ENCODE results near the gene ZDHHC11.

GRCh38 chr5:851076-851475 is 290 bp upstream of the ZDHHC11 start:
- TF ChIP-seq, protein P1, sequence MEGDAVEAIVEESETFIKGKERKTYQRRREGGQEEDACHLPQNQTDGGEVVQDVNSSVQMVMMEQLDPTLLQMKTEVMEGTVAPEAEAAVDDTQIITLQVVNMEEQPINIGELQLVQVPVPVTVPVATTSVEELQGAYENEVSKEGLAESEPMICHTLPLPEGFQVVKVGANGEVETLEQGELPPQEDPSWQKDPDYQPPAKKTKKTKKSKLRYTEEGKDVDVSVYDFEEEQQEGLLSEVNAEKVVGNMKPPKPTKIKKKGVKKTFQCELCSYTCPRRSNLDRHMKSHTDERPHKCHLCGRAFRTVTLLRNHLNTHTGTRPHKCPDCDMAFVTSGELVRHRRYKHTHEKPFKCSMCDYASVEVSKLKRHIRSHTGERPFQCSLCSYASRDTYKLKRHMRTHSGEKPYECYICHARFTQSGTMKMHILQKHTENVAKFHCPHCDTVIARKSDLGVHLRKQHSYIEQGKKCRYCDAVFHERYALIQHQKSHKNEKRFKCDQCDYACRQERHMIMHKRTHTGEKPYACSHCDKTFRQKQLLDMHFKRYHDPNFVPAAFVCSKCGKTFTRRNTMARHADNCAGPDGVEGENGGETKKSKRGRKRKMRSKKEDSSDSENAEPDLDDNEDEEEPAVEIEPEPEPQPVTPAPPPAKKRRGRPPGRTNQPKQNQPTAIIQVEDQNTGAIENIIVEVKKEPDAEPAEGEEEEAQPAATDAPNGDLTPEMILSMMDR (conservative IDR thresholded peaks at IDR 0.05): no peak
- no peak for TF ChIP-seq ZFX (IDR thresholded peaks at IDR 0.05)

Data from C4-2B (cell line).